Measurements from ENCODE around the gene TMEM51.

DNA sequence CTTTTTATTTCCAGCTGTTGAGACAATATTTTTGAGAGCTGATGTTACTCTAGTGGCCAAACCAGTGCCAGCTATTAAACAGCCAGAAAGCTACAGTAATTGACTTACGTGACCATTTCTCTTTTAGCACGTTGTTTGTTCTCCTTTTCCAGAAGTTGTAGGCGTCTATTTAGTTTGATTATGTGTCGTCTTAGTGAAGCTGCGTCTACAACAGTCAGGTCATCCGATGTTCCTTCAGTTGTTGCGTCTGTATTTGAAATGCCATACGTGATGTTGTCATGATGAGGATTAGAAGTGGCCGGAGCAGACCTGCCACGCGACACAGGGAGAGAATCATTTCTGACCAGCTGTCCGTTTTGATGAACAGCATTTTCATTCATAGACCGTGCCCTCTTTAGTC, 38.2 kb downstream of the TMEM51 start:
- TF ChIP-seq EZH2 (IDR thresholded peaks at IDR 0.05) (no peak), POLR2AphosphoS5 (IDR thresholded peaks at IDR 0.05; ENCODE audit: borderline replicate concordance, low read depth, low read length) (no peak), FOXP2 (optimal IDR thresholded peaks at IDR 0.05; ENCODE audit: control extremely low read depth, extremely low read length, insufficient read depth) (no peak)

Data from SK-N-MC (cell line).